HG03378 (cell line): ENCODE measurements around the gene ARL17A.
"Not testable (repeated sequence)": the region's sequence is repeated elsewhere in the genome, so short reads cannot be mapped to it uniquely, and the experiment has no call there.

Experiments used
- ATAC-seq: cut with Tn5 transposase; IDR thresholded peaks from one replicate; pipeline ENCODE4 v1.9.1; 2021; ENCODE audit warnings: mild to moderate bottlenecking, moderate library complexity; ENCODE audit not compliant: unreplicated experiment

The ARL17A gene

DNA sequence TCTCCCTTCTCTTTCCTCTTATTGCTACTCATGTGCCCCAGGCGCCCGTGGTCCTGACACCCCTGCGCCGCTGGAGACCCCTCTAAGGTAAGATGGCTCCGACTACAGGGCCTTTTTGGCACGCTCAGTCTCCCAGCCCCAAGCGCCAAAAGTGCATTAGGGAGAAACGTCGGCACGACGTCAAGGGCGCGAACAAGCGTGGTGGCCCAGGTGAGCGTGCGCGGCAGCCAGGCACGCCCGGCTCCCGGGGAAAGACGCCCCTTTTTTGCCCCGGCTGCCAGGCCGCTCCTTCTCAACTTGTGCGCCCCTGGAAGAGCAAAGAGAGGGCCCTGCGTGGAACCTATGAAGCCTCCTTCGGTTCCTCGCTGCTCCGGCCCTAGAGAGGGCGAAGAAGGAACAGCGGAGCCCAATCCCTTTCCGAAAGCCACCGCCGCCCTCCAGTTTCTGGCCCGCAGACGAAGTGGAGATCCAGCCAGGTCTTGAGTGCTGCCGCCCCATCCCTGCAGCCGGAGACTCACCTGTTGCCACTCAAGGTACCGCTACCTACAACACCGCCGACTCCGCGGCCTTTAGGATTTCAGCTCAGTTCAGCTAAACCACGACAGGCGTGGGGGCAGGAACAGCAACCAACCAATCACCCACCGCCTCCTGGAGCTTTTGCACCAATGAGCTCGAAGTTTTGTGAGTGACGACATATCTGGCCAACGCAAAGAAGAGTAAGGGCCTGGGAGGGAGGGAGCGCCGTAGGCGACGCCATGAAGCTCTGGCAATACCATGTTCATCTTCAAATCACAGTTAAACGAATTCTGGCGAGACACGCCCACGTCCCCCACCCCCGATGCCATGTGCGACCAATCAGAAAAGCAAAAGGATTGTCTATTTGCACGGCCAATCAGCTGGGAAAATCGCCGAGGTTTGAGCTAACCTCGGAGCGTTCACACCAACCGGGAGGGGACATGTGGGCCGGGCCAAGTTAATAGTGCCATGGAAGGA lies at the start of gene ARL17A:
TSS of gene ARL17A (minus strand) at position 609 of the 993 bp plus-strand sequence. CDS start 3,369 bp downstream, outside the sequence.
- peak; percentile 78 for ATAC-seq

DNA sequence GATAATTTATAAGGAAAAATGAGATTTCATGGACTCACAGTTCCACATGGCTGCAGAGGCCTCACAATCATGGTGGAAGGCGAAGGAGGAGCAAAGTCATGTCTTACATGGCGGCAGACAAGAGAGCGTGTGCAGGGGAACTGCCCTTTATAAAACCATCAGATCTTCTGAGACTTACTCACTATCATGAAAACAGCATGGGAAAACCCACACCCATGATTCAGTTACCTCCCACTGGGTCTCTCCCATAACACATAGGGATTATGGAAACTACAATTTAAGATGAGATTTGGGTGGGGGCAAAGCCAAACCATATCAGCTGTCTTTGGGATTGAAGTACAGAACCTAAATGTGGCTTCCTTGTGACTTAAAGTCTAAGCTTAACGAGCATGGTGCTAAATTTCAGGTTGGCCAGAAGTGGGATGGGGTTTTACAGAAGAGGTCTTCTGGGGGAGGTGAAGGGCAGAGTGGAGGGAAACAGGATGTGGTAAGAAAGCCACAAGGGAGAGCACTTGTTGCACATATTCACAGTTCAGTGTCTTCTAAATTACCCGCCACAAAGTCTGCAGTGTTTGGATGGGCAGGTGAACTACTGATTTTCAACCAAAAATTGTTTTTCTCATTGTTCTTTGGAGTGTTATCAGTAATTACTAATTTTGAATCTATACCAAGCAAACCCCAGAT lies 49.4 kb upstream of the ARL17A start:
- not testable (repeated sequence) for ATAC-seq

DNA sequence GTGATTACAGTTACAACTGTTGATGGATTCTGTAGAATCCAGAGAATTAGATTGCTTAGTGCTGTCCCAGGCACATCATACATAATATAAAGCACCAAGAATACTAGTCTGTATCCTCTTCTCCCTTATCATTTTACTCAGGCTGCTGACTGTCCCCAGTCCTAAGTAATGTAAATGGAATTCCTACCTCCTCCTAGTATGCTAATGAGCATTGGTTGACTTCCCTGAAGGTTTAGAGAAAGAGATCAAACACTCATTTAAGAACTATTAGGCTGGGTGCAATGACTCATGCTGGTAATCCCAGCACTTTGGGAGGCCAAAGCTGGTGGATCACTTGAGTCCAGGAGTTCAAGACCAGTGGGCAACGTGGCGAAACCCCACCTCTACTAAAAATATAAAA lies 48.0 kb upstream of the ARL17A start:
- not testable (repeated sequence) for ATAC-seq

DNA sequence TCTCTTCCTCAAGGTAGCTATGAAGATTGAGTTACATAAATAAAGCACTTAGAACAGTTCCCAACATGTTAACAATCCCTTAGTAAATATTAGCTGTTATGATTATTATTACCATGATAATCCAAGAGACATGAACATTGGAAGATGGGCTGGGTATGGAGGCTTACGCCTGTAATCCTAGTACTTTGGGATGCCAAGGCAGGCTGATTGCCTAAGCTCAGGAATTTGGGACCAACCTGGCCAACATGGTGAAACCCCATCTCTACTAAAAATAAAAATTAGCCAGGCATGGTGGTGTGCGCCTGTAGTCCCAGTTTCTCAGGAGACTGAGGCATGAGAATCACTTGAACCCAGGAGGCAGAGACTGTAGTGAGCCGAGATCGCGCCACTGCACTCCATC lies 45.2 kb upstream of the ARL17A start:
- not testable (repeated sequence) for ATAC-seq

DNA sequence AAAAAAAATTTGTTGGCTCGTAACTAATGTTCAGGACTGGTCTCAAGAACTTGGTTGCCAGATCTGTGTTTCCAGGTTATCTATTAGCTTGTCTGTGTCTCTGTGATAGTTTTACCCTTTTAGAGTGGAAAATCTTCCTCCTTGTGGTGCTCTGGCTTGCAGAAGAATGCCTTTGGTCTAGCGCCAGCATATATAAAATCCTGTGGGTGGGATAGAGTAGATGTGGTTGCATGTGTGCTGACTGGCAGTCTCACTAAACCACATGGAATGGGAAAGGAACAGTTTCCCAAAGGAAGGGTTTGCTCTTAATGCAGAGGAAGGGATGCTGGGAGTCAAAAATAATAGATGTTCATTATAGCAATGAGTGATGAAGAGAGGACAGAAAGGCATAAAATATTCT lies 44.3 kb upstream of the ARL17A start:
- ATAC-seq, result not testable (repeated sequence)

DNA sequence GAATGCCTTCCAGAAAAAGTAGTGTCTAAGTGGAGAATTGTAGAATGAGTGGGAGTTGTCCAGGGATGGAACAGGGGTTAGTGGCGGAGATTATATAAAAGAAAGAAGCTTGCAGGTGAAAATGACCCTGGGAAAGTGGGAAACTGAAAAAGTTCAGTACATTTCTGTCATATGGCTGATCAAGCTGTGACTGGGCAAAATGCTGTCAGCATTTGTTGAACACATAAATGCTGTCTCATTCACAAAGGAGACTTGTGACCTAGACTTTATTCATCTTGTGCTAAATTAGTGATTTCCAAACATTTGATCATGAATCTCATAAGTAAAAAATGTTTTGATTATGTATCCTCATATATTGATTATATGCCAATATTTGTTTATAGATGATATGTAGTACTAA lies 39.5 kb upstream of the ARL17A start:
- not testable (repeated sequence) for ATAC-seq

DNA sequence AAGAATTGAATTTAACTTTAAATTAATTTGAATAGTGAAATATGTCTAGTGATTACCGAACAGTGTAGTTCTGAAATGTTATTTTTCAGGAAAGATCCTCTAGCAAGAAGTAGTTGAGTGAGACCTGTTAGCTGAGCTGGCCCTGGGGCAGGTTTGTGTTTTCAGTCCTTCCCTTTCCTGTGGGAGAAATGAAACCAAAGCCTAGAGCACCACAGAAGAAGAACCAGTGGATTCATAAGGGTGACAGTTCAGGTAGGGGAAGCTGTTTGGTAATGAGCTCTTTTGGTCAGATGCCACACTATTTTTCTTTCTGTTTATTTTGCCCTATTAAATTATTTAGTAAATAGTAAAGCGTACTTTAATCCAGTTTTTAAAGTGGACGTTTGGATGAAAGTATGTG lies 37.6 kb upstream of the ARL17A start:
- ATAC-seq, result not testable (repeated sequence)

DNA sequence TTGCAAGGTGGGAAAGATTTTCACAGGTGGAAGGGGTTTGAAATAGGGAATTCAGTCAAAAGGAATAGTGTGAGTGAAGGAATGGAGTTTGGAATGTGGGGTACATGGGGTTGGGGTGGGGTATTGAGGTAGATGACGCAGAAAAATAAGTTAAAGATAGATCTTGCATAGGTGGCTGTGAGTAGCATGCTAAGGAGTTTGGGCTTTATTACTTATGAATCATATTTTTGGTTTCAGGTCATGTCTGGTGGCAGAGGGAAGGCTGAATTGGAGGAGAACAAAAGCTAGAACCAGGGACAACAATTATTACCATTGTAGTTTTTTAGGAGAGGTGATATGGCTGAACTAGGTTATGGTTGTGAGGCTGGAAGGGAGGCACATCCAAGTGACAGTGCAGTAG lies 34.4 kb upstream of the ARL17A start:
- not testable (repeated sequence) for ATAC-seq

DNA sequence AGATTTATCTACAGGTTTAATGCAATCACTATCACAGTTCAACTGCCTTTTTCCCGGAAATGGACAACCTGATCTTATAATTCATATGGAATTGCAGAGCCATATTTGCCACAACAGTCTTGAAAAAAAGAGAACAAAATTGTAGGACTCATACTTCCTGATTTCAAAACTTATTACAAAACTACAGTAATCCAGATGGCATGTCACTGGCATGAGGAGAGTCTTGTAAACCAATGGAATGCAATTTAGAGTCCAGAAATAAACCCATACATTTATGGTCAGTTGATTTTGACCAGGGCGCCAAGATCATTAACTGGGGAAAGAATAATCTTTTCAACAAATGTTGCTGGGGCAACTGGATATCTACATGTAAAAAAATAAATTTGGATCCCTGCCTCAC lies 31.8 kb upstream of the ARL17A start:
- not testable (repeated sequence) for ATAC-seq

DNA sequence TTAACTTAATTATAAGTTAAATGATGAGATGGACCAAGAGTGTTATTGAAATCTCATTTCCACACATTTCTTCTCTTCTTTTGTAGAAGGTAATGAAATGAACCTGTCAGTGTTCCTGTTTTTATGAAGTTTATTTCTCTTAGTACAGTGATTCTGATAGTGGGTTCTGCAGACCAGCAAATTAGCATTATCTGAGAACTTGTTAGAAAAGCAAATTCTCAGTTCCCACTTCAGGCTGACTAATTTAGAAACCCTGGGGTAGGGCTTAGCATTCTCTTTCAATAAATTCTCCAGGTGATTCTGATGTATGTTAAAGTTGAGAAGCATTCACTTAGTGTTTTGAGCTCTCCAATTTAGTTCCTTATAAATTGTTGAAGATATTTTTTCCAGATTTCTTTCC lies 23.6 kb upstream of the ARL17A start:
- peak; percentile 84 for ATAC-seq

DNA sequence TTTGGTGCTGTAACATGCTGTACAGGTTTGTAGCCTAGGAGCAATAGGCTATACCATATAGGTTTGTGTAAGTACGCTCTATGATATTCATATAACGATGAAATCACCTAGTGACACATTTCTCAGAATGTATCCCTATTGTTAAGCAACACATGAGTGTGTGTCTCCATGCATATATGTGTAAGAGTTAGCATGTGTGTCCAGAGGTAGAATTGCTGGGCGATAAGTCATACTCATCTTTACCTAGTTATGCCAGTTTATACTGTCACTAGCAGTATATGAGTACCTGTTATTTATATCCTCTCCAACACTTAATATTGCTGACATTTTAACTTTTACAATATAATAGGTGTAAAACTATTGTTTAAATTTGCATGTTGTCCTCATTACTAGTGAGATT lies 21.3 kb upstream of the ARL17A start:
- ATAC-seq, result not testable (repeated sequence)

DNA sequence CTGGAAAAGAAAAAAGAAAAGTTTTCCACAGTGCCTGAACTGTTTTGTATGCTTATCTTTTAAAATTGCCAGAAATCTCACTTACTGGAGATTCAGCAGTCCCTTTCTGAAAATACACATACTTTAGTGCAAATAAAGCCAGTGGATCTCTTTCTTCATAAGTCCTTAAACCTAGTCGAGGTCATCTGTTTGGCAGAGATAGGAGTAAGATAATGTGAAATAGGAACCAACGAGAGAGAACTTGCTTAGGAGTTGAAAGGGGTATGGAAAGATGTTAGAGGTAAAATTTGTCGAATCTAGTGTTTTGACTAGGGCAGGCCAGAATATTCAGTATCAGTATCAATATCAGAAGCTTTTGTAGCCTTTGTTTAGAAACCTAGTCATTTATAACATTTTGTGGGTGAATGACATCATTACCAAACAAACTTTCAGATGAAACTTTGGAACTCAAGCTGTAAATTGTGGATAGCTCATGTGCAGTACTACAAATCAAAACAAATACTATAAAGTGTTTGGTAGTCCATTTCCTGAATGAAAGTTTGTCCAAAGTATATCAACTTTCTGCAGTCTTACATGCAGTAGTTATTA lies 18.9 kb upstream of the ARL17A start:
- not testable (repeated sequence) for ATAC-seq

DNA sequence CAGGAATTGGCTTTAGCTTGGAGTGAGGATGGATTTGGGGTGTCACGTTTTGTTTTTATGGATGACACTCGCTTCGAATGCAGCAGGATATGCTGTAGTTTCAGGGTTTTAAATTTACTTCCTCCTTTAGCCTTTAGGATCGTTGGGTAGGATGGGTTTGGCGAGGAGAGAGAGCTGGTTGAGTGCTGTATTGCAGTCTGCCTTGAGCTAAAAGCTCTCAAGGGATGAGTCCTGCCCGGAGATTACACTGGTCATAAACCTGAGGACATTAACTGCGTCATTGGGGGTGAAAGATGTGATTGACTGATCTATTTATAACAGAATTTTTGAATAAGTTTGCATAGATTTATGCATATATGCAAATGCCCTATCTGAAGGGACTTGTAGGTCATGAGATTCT lies 11.8 kb upstream of the ARL17A start:
- ATAC-seq, result not testable (repeated sequence)

DNA sequence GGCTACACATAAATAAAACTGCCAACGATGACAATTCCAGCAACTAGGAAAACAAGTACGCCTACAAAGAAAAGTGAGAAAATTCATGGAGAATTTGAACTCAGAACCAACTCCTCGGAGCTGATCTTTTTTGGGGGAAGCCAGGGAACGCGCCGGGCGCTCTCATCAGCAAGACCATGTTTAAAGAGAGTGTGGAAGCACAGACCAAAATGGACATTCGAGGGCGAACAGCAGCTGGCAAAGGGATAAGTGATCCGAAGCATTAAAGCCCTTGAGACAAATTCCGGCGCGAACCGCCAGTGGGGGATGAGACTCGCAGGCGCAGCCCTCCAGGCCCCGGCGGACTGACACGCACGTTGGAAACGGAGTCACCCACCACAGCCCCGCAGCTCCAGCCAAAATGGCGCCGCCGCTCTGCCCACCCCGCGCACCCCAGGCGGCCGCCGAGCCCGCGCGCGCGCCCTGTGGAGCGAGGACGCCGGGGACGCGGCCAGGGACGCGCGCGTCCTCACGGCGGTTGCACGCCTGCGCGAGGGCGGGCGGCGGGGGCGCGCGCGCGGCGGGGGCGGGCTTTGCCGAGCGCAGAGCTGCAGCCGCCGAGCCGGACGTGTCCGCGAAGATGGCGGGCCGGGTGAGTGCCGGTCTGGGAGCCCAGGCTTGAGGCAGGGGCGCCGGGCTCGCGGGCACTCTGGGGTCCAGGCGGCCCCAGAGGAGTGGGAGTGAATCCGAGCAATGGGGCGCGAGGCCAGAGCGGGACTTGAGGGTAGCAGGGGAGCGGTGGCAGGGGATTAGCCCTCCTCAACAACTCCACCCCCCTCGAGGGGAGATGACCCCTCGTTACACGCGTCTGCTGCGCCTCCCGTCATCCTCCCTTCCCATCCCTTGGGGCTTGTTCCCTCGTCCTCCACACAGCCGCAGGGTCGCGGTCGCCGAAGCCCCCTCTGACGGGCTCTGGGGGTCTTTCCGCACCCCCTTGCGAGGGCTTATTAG lies 11.0 kb upstream of the ARL17A start, which contains the start of gene NSF:
TSS of gene NSF (plus strand) at position 513 of the 990 bp plus-strand sequence. CDS start at position 620, 107 bp downstream.
- not testable (repeated sequence) for ATAC-seq

DNA sequence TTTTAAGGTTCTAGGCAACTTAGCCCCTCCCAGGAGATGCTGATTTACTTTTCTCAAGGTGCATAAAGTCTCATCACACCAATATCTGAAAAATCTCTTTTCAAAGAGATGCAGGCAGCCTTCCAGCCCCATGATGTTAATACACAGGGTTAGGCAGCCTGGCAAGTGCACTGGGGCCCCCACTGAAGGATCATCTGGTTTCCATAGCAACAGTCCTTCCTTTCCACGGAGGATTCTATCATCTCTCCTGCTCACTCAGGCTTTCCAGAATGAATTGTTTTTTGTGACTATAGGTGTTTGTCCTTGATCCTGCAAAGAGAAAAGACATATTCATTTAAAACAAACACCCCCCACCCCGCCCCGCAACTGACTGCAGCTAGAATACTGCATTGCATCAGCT lies 6.0 kb upstream of the ARL17A start:
- ATAC-seq, result not testable (repeated sequence)

DNA sequence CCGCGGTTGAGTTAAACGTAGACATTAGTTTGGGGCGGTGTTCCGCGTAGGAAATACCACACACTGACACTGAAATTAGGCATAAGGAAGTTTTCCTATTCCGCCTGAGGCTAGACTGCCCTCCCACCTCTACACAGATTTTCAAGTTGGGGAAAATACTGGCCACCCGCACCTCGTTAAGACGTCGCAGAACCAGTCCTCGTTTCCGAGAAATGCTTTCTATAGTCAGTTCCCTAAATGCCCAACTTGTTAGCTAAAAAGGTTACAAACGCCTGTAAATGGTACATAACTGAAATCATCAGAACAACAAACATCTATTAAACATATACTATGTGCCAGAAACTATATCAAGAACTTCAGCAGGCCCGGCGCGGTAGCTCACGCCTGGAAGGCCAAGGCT lies 591 bp upstream of the ARL17A start:
- ATAC-seq, result not testable (repeated sequence)

DNA sequence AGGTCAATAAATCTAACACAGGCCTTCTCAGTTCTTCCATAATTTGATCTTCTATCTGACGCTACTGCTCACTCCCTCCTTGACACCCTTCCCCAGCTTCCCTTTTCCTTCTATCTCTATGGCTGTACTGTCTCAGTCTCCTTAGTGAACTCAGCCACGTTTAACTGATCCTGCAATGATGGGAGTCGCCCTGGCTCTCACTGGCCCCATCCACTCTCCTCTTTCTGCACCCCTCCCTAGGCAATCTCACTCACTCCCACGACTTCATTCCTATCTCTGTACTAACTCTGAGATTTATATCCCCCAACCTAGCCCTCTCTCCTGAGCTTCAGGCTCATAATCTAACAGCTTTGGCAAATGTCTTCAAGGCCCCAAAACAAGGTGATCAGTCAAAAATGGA lies 7.7 kb downstream of the ARL17A start:
- ATAC-seq, result not testable (repeated sequence)

DNA sequence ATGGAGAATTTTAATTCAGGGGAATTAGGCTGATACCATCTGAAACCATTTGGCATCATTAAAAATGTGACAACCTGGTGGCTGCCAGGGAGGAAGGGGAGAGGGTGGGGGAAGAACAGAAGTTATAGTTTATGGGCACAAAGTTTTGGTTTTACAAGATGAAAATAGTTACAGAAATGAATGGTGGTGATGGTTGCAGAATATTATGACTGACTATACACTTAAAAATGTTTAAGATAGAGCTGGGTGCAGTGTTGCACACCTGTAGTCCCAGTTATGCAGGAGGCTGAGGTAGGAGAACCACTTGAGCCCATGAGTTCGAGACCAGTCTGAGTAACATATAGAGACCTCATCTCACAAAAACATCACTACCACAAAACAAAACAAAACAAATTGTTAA lies 12.5 kb downstream of the ARL17A start:
- ATAC-seq, result not testable (repeated sequence)

DNA sequence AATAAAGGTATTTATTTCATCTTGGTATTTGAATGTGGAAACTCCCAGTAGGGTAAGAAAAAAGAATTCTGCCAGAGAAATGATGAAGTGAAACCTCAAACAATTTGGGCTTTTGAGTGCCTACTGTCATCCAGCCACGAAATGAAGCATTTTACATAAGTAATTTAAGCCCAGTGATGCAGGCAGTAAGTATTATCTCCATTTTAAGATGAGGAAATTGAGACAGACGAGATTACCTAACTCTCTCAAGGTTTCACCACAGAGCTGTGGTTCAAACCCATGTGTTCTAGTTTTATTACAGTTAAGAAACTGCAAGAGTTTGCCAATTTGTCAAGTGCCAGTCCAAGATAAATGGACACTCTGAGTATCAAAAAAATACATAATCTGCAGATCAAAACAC lies 13.2 kb downstream of the ARL17A start:
- not testable (repeated sequence) for ATAC-seq

DNA sequence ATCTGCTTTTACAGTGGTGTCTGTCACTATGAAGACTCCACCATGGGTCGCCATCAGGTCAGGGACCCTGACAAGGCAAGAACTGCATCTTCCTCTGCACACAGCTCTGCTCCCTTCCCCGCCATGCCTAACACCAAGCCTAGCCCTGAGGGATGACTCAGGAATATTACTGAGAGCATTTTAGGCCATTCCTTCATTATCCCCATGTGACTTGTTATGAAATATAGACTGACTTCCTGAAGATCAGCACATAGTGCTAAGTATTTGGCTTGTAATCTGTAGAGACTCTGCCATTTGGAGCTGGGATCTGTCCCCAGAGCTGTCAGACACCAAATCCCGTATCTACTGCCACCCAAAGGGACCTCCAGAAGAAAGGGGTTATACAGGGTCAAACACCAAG lies 19.4 kb downstream of the ARL17A start:
- ATAC-seq, result not testable (repeated sequence)
